HG02840 (cell line): Measurements from ENCODE around the gene GLDN.

Experiments used
- ATAC-seq: cut with Tn5 transposase; IDR thresholded peaks from one replicate; pipeline ENCODE4 v1.9.1; 2021; ENCODE audit warnings: mild to moderate bottlenecking, moderate library complexity, moderate number of reproducible peaks; ENCODE audit not compliant: unreplicated experiment, low FRiP score

GLDN gene

DNA sequence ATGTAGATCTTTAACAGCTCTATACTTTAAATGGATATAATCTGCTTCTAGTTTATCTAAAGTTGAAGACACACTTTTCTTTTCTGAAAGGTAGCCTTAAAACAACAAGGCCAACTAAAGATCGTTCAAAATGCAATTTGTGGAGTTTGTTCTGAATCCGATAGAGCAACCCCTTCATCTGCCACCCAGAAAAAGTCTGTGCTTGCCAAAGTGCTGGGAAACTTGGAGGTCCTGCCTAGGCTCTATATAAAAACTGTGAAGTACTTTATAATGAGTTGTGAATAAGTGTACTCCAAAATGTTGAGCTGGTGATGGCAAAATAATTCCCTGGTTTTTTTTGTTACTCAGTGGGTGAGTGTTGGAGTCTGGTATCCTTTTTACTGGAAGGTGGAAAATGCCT, 12.5 kb downstream of the GLDN start:
- no peak for ATAC-seq

DNA sequence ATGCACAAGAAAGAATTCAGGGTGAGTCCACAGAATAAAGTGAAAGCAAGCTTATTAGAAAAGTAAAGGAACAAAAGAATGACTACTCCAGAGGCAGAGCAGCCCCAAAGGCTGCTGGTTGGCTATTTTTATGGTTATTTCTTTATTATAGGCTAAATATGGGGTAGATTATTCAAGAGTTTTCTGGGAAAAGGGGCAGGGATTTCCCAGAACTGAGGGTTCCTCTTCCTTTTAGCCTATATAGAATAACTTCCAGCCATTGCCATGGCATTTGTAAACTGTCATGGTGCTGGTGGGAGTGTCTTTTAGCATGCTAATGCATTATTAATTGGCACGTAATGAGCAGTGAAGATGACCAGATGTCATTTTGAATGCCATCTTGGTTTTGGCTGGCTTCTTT, 13.6 kb downstream of the GLDN start:
- ATAC-seq, result no peak

DNA sequence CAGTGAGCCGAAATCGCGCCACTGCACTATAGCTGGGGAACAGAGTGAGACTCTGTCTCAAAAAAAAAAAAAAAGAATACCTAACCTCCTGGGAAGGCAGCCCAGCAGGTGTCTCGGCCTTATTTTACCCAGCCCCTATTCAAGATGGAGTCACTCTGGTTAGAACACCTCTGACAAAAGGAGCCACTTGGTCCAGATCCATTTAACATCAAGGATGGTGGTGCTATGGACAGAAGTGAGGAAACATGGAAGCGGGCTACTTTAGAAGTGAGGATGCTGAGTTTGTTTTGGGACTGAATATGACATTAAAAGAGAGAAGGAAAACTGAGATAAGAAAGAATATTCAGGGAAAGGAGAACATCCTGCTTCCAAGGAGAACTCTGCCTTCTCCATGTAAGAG, 14.7 kb downstream of the GLDN start:
- ATAC-seq, result no peak

DNA sequence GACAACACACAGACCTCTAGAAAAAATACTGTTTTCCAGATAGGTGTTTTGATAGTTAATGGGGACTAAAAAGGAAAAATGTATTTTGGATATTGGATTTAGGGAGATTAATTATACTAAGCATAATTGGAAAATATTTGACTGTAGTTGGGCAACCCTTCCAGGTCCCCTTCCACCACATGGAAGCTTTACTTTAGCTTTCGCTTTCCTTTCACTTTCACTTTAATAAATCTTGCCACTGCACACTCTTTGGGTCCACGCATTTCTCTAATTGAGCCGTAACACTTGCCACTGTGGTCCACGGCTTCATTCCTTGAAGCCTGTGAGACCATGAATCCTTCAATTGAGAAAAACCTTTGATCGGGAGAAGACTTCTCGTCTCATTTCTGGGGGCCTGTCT, 15.5 kb downstream of the GLDN start:
- no peak for ATAC-seq

DNA sequence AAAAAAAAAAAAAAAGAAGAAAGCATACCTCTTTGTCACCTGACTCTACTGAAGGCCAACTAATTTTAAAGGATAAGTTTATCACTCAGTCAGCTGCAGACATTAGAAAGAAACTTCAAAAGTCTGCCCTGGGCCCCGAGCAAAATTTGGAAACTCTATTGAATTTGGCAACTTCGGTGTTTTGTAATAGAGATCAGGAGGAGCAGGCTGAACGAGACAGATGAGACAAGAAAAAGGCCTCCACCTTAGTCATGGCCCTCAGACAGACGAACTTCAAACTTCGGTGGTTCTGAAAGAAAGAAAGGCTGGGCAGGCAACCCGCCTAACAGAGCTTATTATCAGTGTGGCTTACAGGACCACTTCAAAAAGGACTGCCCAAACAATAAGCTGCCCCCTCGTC, 18.5 kb downstream of the GLDN start:
- ATAC-seq, result no peak

DNA sequence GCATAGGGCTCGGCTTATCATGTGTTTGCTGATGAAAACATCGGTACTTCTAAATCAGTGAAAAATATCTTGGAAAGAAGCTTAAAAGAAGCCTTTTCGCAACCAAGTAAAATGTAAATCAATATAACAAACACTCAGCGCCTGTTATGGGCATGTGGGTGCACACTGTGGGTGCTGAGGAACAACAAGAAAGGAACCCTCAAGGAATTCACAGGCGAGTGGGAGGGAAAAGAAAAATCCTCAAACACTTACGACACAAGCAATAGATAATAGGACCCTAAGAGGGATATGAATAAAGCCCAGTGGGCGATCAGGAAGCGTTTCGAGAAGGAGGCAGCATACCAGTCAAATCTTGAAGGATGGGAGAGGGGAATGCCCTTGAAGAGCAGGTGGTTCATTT, 21.9 kb downstream of the GLDN start:
- no peak for ATAC-seq

DNA sequence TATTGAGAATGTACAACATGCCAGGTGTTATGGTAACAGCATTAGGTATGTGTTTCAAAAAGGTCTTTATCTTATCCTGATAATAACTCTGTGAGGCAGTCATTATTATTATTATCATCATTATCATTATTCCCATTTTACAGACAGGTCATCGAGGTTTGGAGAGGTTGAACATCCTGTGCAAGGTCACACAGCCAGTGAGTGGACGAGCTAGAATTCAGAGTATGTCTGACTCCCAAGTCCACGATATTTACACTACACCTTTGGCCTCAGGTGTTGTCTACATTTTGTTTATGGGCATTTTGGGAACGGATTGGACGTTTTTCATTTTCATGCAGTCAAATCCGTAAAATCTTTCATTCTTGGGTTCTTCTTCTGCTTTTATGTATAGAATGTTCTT, 24.0 kb downstream of the GLDN start:
- ATAC-seq, result no peak

DNA sequence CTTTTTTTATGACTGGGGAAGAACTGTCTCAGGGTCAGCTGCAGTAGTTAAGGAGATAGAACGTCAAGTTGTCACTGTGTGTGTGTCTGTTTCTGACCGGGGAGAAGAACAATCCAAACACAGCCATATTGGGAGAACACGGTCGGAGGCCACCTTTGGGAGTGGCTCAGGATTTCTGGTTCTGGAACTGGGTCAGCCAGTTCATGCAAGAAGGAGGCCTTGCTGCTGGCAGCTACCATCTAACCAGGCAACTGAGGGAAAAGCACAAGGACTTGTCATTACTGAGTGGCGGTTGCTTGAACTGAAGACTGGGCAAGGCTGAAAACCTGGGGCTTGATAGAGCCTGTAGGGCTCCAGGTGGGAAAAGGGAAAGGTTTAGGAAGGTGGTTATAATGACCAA, 24.6 kb downstream of the GLDN start:
- ATAC-seq, result no peak

DNA sequence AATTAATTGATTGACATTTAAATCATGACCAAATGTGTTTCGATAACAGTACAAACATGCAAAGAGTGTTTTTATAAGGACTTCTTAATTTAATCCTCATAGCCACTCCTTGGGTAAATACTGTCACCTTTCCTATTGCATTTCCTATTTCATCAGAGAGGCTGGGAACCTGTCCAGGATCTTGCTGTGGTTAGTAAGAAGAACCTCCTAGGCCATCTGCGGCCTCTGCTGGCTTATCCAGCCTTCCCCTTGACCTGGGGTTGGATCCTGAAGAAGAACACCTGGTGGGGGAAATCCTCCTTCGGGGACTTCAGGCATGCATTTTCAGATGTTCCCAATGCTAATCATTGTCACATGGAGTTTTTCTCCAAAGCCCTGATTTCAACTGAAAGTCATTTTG, 25.5 kb downstream of the GLDN start:
- ATAC-seq, result no peak

DNA sequence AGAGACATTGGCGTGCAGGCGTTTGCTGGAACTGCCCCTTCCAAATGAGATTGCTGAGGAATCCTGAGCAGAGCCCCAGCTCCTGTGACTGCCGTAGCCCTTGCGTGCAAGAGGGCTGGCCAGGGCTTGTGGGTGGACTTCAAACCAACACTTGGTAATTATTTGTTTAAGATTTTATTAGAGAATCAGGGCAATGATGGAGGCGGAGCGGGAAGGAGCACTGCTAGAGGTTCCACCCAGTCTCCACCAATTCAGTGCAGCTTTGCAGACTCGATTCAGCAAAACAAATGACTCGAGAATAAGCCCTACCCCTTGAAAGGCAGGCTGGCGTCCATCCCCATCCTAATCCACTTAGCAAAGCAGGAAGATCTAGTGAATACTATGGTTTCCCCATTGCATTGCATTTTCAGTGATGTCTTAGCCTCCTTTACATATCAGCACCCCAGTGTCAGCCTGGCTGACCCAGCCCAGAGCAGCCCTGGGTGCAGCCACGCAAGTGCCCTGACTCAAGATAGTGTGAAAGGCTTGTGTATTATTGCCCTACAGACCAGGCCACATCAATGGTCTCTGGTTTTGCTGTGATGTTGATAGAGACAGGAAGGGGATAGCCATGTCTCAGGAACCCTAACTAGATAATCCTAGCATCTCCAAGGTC, 26.0 kb downstream of the GLDN start:
- no peak for ATAC-seq

DNA sequence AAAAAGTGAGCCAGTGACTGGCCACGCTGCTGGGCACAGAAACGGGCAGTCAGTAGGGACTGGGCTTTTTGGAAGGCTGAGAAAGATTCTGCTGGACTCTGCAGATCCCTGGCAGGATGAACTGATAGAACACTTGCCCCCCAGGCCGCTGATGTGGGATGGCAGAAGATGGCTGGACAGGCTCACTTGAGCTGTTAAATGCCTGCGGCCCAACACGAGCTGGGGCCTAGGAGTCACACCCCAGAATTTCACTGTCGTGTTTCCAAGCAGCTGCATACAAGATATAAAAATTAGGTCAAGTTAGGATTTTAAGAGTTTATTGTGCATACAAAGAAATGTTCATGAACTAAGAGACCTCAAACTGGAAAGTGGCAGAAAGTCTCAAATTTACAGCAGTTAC, 26.9 kb downstream of the GLDN start:
- no peak for ATAC-seq

DNA sequence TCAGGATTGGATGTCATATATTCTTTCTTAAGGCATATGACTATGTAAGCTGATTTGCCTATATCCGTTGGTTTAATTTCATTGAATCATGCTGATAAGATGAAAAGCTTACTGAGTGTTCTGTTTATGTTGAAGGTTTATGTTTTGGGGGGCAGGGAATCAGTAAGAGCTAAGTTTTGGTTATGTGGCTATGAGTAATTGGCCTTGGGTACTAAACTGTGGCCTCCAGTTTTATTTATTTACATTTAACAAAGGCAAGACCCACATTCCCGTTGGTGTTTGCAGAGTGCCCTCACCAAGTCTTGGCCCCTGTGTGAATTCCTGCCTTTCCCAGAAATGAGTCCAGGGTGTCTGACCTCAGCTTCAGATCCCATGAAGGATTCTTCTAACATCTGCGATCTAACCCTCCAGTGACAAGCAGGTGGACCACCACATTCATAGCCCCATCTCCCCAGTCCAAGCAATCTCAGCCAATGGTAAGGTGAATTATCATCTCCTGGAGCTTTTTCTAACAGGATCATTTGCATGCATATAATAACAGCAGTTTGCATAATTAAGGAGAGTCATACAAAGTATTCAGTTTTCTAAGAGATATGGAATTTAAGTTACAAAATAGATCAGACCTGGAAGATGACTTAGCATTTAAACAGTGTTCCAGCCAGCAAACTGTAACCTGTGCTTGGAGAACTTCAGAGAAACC, 27.4 kb downstream of the GLDN start:
- ATAC-seq, result no peak

DNA sequence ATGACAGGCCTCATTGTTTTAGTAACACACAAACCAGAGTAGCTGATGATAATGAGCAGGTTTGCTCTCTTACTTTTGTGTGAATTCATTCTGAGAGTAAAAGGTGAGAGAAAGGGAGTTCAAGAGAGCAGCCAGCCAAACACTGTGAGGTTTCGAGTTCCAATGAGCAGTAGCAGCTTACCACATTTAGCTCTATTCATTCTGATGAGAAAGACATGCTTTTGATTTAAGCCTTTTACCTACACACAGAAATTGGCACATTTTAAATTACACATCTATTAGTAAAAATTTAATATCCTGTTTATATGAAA, 28.0 kb downstream of the GLDN start:
- ATAC-seq, result no peak

DNA sequence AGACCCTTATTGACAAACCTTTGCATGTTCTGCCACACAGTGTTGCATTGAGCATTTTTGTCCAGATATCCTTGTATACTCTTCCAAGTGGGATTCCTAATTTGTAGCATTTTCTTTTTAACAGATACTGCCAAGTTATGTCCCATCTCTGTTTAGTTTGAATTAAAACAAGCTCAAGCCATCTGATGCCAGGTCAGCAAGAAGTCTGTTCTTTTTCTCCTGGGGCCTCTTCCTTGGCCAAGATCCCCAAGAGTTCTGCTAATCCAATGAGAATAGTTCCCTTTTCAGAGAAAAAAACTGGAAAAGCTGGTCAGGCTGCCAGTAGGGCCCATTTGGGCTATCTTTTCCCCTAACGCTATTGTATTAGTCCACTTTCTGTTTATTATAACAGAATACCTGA, 29.8 kb downstream of the GLDN start:
- ATAC-seq, result no peak

DNA sequence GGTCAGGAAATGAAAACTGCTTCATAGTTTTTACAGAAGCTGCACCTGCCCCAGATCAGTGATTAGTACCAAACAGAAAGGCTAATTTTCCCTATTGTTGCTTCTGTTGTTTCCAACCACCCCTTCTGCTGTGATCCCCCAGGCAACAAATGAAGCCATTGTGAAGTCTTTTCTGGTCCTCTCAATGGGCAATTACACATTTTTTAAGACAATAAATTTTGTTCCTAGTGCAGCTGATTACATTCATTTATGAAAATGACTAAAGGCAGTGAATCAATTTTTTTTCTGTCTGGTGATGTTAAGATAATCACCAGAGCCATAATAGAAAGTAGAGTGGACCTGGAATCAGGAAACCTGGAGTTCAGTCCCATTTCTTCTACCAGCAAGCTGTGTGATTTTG, 32.7 kb downstream of the GLDN start:
- ATAC-seq, result no peak

DNA sequence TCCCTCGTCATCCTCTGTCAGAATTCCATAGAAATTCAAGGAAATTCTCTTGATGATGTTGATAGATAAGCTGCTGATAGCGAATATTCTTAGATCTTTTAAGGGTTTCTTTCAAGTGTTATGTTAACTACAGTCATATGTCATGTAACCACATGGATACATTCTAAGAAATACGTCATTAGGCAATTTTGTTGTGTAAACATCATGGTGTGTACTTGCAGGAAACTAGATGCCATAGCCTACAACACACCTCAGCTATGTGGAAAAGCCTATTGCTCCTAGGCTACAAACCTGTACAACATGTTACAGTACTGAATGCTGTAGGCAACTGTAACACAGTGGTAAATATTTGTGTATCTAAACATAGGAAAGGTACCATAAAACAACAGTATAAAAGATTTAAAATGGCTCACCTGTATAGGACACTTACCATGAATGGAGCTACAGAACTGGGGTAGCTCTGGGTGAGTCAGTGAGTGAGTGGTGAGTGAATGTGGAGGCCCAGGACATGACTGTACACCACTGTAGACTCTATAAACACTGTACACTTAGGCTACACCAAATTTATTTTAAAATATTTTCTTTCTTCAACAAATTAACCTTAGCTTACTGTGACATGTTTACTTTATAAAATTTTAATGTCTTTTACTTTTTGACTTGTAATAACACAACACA, 34.6 kb downstream of the GLDN start:
- ATAC-seq, result no peak

DNA sequence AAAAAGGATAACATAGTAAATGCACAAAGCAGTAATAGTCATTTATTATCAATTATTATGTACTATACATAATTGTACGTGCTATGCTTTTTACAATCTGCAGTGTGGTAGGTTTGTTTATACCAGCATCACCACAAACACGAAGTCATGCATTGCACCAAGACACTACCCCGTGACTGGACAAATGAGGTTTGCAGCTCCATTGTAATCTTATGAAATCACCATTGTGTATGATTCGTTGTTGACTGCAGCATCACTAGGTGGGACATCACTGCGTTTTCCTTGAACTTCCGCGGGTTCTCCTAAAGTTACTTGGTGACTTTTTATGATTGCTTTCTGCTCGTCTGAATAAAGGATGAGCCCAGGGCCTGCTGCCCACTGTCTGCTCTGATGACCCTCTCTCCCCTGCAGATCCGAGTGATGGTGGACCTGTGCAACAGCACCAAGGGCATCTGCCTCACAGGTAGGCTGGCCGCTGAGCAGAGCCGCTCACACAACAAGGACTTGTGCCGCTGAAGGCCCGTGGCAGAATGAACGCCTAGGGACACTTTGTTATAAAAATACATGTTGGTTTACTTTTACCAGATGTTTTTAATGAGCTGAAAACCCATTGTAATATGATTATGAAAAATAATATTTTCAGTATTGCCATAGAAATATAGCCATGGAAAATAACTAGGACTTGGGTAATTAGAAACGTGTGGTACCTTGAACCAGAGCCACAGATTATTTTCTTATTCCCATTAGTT, 35.8 kb downstream of the GLDN start:
- no peak for ATAC-seq

DNA sequence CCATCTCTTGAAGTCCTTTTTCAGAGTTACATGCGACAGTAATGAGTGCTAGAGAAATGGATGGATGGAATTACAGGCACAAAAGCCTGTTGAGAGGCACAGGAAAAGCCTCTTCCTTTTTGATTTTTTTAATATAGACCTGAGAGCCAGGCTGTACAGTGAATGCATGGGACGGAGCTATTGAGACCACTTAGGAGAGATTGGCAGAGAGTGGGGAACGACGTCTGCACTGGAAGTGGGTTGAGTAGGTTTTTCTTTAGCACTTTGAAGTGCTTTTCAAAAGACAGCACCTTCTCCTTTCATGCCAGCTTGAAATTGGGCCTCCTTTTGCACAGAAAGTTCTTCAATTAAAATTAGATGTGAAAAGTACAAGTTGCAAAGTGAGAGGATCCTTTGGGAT, 37.0 kb downstream of the GLDN start:
- no peak for ATAC-seq

DNA sequence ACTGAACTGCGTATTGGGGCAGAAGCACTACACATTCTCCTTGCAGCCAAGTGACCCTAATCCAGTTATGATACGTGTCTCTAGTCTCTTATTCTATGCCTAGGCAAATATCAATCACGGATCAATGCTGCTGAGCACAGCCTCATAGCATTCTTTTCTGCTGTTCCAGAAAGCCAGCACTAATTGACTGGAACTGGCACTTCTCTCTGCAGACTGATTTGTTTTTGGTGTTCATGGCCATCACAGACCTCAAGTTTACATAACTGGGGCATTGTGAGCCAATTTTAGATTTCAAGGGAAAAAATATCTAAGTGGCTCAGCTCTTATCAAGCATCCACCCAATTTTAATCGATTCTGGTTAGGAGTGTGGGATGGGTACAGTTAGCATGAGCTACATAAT, 37.9 kb downstream of the GLDN start:
- no peak for ATAC-seq

DNA sequence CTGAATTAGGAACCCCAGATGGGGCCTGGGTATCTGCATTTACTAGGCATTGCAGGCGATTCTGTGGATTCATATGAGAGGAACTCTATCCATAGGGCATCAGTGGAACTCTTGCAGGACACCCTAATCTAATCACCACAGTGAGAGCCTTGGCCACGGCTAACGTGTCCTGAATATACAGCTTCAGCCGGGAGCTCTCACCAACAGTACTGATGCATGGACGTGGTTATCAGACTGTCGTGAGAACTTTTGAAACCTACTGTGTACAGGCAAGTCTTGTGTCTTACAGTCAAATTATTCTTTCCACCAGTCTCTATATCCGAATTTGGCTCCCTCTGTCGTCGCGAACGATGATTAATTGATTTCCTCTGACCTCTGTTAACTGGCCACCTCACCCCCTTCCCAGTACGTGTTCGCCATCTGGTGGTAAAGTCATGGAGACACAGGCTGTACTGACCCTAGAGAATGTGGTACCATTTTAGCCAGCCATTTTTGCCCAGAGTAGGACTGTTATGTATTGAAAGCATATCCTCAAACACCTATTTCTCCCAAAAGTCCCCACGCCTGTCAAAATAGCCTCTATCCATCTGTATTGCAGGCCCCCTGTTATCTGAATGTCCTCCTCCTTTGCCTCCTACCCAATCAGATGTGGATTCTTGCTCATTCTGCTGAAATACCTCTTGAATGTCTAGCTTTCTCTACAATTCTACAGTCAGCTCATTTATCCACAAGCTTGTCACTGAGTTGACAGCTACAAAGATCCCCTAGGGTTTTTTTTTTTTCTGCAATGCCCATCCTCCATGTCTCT, 39.7 kb downstream of the GLDN start:
- no peak for ATAC-seq

DNA sequence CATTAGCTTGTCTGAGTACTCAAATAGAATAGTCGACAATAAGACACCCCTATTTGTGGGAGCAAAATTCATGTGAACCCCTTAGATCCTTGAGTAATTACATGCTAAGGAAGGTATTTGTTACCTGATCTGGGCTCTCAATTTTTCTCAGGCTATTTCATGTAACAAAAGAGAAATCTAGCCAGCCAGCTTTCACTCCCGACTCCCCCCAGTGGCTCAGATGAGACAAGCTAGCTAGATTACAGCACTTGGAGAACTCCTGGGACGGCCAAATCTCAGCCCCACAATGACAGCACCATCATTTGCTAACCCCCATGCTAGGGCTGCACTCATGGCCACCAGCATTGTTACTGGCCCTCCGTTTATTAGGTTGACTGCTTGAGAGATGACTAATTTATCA, 41.3 kb downstream of the GLDN start:
- ATAC-seq, result no peak
